Kidney (tissue), 14 donors: ENCODE data around the gene CUX1. TPM values are rescaled to one million over a fixed set of nuclear protein-coding genes. Genes with fewer than 3 reads are reported as not detected.
"Not testable (repeated sequence)": the region's sequence is repeated elsewhere in the genome, so short reads cannot be mapped to it uniquely, and the experiment has no call there.

Source experiments
- DNase-seq, 5 donors: peaks; one replicate each; pipeline ENCODE4 v3.0.0-alpha.2; 2013 to 2020
- FAIRE-seq: peaks from 2 replicates; lab custom pipeline; 2012; peaks lifted over from hg19 to GRCh38; lab: Jason Lieb, UNC
- H3K27ac ChIP-seq, 2 donors: one replicate each; pipeline ENCODE4 v1.7.0; 2013; ENCODE audit warnings: low read depth in 2 of 2, low read length in 2 of 2, inconsistent platforms in 1 of 2
- H3K27me3 ChIP-seq: one replicate; pipeline ENCODE4 v1.7.1; 2013; ENCODE audit warnings: low read length, inconsistent platforms; ENCODE audit not compliant: control insufficient read depth, insufficient read depth
- H3K36me3 ChIP-seq, 3 donors: one replicate each; pipeline versions ENCODE4 v1.7.0 to v1.7.1; 2013; ENCODE audit warnings: low read length in 3 of 3, control low read depth in 1 of 3, inconsistent platforms in 1 of 3; ENCODE audit not compliant: insufficient read depth in 3 of 3, control insufficient read depth in 2 of 3
- H3K4me1 ChIP-seq, 3 donors: one replicate each; pipeline versions ENCODE4 v1.7.0 to v1.7.1; 2013; ENCODE audit warnings: low read length in 3 of 3, inconsistent platforms in 1 of 3, low read depth in 1 of 3; ENCODE audit not compliant: control insufficient read depth in 2 of 3, insufficient read depth in 2 of 3
- H3K4me3 ChIP-seq, 3 donors: one replicate each; pipeline versions ENCODE4 v1.7.0 to v1.8.1; 2013; ENCODE audit warnings: low read length in 3 of 3, control low read depth in 1 of 3, inconsistent platforms in 1 of 3
- H3K9ac ChIP-seq, 3 donors: one replicate each; pipeline versions ENCODE4 v1.7.0 to v1.7.1; 2013; ENCODE audit warnings: low read length in 3 of 3, control low read depth in 1 of 3, inconsistent platforms in 1 of 3
- H3K9me3 ChIP-seq, 3 donors: one replicate each; pipeline versions ENCODE4 v1.7.0 to v1.7.1; 2013; ENCODE audit warnings: low read length in 3 of 3, control low read depth in 1 of 3, inconsistent platforms in 1 of 3; ENCODE audit not compliant: control insufficient read depth in 2 of 3, insufficient read depth in 1 of 3
- intact Hi-C: fragments of 100-400 bp; cut with DNase I; formaldehyde crosslinking; loops from one replicate; pipeline ENCODE4 v1.11.1; 2022
- polyA plus RNA-seq: library from polyadenylated mRNA; stranded (reverse); fragments of 350-450 nt; fragmentation: Illumina TruSeq; extraction: RNeasy Lipid Tissue Mini Kit (QIAGEN cat#74804); gene quantifications from one replicate; pipeline ENCODE4 v1.2.3, GENCODE V29; 2014; ENCODE audit warnings: low read depth, low replicate concordance; ENCODE audit not compliant: insufficient read depth
- total RNA-seq: library from RNA; stranded (reverse); fragmentation: NEBNext Ultra II Directional; extraction: Animal tissue kit (Norgen Biotek cat#: 25700); gene quantifications from one replicate; pipeline ENCODE4 v1.2.1, GENCODE V29; 2021
- TF ChIP-seq, protein P1 (sequence below): IDR thresholded peaks from 3 replicates; pipeline ENCODE4 v1.5.1; 2012; ENCODE audit warnings: mild to moderate bottlenecking, moderate library complexity, borderline replicate concordance; ENCODE audit not compliant: insufficient read depth; ENCODE audit errors: extremely low read depth
- donor health status: control.
- donor health status: control.
- donor health status: control.
- donor health status: control.
- donor health status: control.
- donor health status: DM: yes; HTN: yes; CAD: no.
- donor health status: Normal renal cell carcinoma (clear cell type).

Gene CUX1
- total and polyA plus RNA-seq, 2 donors from 2014 or later = 71.4 to 126 TPM

- no peaks in the 10 kb centered on the region for H3K27me3 ChIP-seq
- peaks cover 2 to 6% (median 3%) of the 10 kb centered on the region in 3 donors for H3K9me3 ChIP-seq
- no peak overlapping the region for H3K4me3 ChIP-seq
- no peak overlapping the region for H3K9ac ChIP-seq
- H3K36me3 ChIP-seq = no peaks in the 10 kb centered on the region
- DNase-seq (no peak), FAIRE-seq (no peak)
- no peak overlapping the region for H3K27ac ChIP-seq
- peaks cover 0 to 11% (median 2%) of the 10 kb centered on the region in 3 donors for H3K4me1 ChIP-seq
- intact Hi-C loops = no loop called here
- TF ChIP-seq, protein P1, sequence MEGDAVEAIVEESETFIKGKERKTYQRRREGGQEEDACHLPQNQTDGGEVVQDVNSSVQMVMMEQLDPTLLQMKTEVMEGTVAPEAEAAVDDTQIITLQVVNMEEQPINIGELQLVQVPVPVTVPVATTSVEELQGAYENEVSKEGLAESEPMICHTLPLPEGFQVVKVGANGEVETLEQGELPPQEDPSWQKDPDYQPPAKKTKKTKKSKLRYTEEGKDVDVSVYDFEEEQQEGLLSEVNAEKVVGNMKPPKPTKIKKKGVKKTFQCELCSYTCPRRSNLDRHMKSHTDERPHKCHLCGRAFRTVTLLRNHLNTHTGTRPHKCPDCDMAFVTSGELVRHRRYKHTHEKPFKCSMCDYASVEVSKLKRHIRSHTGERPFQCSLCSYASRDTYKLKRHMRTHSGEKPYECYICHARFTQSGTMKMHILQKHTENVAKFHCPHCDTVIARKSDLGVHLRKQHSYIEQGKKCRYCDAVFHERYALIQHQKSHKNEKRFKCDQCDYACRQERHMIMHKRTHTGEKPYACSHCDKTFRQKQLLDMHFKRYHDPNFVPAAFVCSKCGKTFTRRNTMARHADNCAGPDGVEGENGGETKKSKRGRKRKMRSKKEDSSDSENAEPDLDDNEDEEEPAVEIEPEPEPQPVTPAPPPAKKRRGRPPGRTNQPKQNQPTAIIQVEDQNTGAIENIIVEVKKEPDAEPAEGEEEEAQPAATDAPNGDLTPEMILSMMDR = no peak
Observed at GRCh38 chr7:102049765-102050164, 232.3 kb downstream of the CUX1 start.

- FAIRE-seq = no peak
- peaks cover 0 to 5% (median 2%) of the 10 kb centered on the region in 3 donors for H3K4me1 ChIP-seq
- intact Hi-C loops = no loop called here
- H3K27ac ChIP-seq = no peak overlapping the region
- H3K9me3 ChIP-seq = peaks cover 2 to 6% (median 3%) of the 10 kb centered on the region in 3 donors
- H3K36me3 ChIP-seq = no peaks in the 10 kb centered on the region
- H3K9ac ChIP-seq = no peak overlapping the region
- TF ChIP-seq, protein P1 = no peak
- H3K27me3 ChIP-seq = no peaks in the 10 kb centered on the region
- DNase-seq = no peak
- H3K4me3 ChIP-seq = no peak overlapping the region
Observed at GRCh38 chr7:102050864-102051460, 233.5 kb downstream of the CUX1 start.

- intact Hi-C loops, H3K9ac ChIP-seq, FAIRE-seq, H3K27ac ChIP-seq, H3K27me3 ChIP-seq, H3K36me3 ChIP-seq, H3K4me1 ChIP-seq, H3K4me3 ChIP-seq, DNase-seq: not testable (repeated sequence)
- peaks cover 3 to 11% (median 4%) of the 10 kb centered on the region in 3 donors for H3K9me3 ChIP-seq
Observed at GRCh38 chr7:102051736-102052135, 234.3 kb downstream of the CUX1 start.

- Histone ChIP-seq H3K4me3 (no peak overlapping the region), H3K4me1 (peaks cover 0 to 5% (median 0%) of the 10 kb centered on the region in 3 donors), H3K9ac (no peak overlapping the region), H3K36me3 (no peaks in the 10 kb centered on the region), H3K9me3 (peaks cover 3 to 11% (median 4%) of the 10 kb centered on the region in 3 donors), H3K27ac (no peak overlapping the region), H3K27me3 (no peaks in the 10 kb centered on the region)
- no peak for DNase-seq
- intact Hi-C loops = no loop called here
- TF ChIP-seq, protein P1 = no peak
- FAIRE-seq = no peak
Observed at GRCh38 chr7:102054158-102054557, 236.7 kb downstream of the CUX1 start.
